Right lobe of liver (tissue), 4 donors: ENCODE measurements around the gene ATP10A.

Source experiments
- CTCF ChIP-seq, 4 donors: fragments of 200-600 bp in 3 of 4; fragments of 450-650 bp in 1 of 4; IDR thresholded peaks; one replicate each; pipeline versions ENCODE4 v1.5.1 to v1.8.0; 2016 to 2022; ENCODE audit warnings: antibody characterized with exemption in 4 of 4, mild to moderate bottlenecking in 2 of 4
- POLR2A ChIP-seq: fragments of 450-650 bp; IDR thresholded peaks from one replicate; pipeline ENCODE4 v1.6.1; 2017; ENCODE audit warnings: antibody characterized with exemption, mild to moderate bottlenecking
- donor health status: DM: no; HTN: no; CAD: no.
- donor health status: DM: no; HTN: no; CAD: no.
- donor health status: DM: no; HTN: yes; CAD: no.

- TF ChIP-seq CTCF (IDR thresholded peaks at IDR 0.05) (no peak), POLR2A (no peak)
Observed at GRCh38 chr15:25736461-25736860, 126.7 kb downstream of the ATP10A start.
